Measurements from ENCODE around the gene TOR4A.
A peak's percentile ranks its signal among the peaks of the same experiment; 100 is the strongest.

TOR4A gene

GRCh38 chr9:137319011-137319738 is 41.6 kb downstream of the TOR4A start:
- TF ChIP-seq CTCF (conservative IDR thresholded peaks at IDR 0.05; ENCODE audit: low read depth) = no peak
- peak overlapping the region; percentile 3; the same call in 1 of the 2 replicates for H3K27ac ChIP-seq
- ChIA-PET POLR2A (ENCODE audit: low non-redundant PET) (no interaction called here), CTCF (interaction anchor here (0.6 to 1.0 kb wide), 6 partner anchors 17 to 183 kb away, joined by 3 to 6 read pairs (median 3); partner anchors contain the start of gene NRARP)
- no peak for DNase-seq (ENCODE audit: low spot score)

GRCh38 chr9:137319739-137320551 is 42.4 kb downstream of the TOR4A start:
- ChIA-PET POLR2A (ENCODE audit: low non-redundant PET) (no interaction called here), CTCF (interaction anchor here (0.6 kb wide), 3 partner anchors 68 to 125 kb away, joined by 3 to 4 read pairs (median 3); no protein-coding TSS in a partner anchor)
- H3K27ac ChIP-seq = peak overlapping the region; percentile 3; the same call in 1 of the 2 replicates
- TF ChIP-seq CTCF (conservative IDR thresholded peaks at IDR 0.05; ENCODE audit: low read depth) = no peak
- no peak for DNase-seq (ENCODE audit: low spot score)

GRCh38 chr9:137320555-137321384 is 43.2 kb downstream of the TOR4A start:
- POLR2A ChIA-PET (ENCODE audit: low non-redundant PET) = no interaction called here

GRCh38 chr9:137321726-137322361 is 44.3 kb downstream of the TOR4A start:
- no peak for DNase-seq (ENCODE audit: low spot score)
- no peak for TF ChIP-seq CTCF (conservative IDR thresholded peaks at IDR 0.05; ENCODE audit: low read depth)
- POLR2A ChIA-PET (ENCODE audit: low non-redundant PET) = no interaction called here
- CTCF ChIA-PET = no interaction called here
- H3K27ac ChIP-seq = no peak overlapping the region

More at GRCh38 chr9:137320555-137321384, 43.2 kb downstream of the TOR4A start:
- no peak for TF ChIP-seq CTCF (conservative IDR thresholded peaks at IDR 0.05; ENCODE audit: low read depth)
- no peak for DNase-seq (ENCODE audit: low spot score)
- no peak overlapping the region for H3K27ac ChIP-seq
- CTCF ChIA-PET = no interaction called here

GRCh38 chr9:137323531-137324331 is 46.2 kb downstream of the TOR4A start:
- DNase-seq (ENCODE audit: low spot score) = no peak
- TF ChIP-seq CTCF (conservative IDR thresholded peaks at IDR 0.05; ENCODE audit: low read depth) = no peak
- H3K27ac ChIP-seq = no peak overlapping the region
- ChIA-PET POLR2A (ENCODE audit: low non-redundant PET) (no interaction called here), CTCF (interaction anchor here (0.6 to 0.8 kb wide), 3 partner anchors 53 to 1185 kb away, joined by 3 to 5 read pairs (median 4); no protein-coding TSS in a partner anchor)

All from RWPE1 (cell line).